ENCODE results near the gene SDCBP2.

- no peak for TF ChIP-seq CTCF (IDR thresholded peaks at IDR 0.05)
- TF ChIP-seq POLR2A (IDR thresholded peaks at IDR 0.05) = no peak
Observed at GRCh38 chr20:1331101-1331500, 2.2 kb upstream of the SDCBP2 start.
